ENCODE results near the gene RHBDL1. TPM values are rescaled to one million over a fixed set of nuclear protein-coding genes. Genes with fewer than 3 reads are reported as not detected.
A peak's percentile ranks its signal among the peaks of the same experiment; 100 is the strongest.

Gene RHBDL1
- total and polyA plus RNA-seq, 9 of the 15 experiments (the other 6 are each of a cell fraction or from before 2014, with no cell fraction given) = 0.03 to 5.6 (median 1.3) TPM; not detected in 1

GRCh38 chr16:674968-675883, at the start of gene RHBDL1 (continued):
- TF ChIP-seq ZNF398 (CRISPR knock-in tag; IDR thresholded peaks at IDR 0.05) (no peak), ZNF592 (IDR thresholded peaks at IDR 0.05) (peak; percentile 15; the same call in 1 of the 2 replicates), E2F8 (IDR thresholded peaks at IDR 0.05; ENCODE audit: low read depth, partially characterized antibody) (peak; percentile 49), ZNF609 (CRISPR knock-in tag; IDR thresholded peaks at IDR 0.05; ENCODE audit: borderline replicate concordance) (no peak), E2F6 (IDR thresholded peaks at IDR 0.05; ENCODE audit: borderline replicate concordance in 1 of 2, extremely low read depth in 1 of 2, insufficient read depth in 1 of 2, insufficient read length in 1 of 2, low read depth in 1 of 2, low read length in 1 of 2, poor library complexity in 1 of 2, severe bottlenecking in 1 of 2) (peak in 1 of 2 experiments; percentile 65), SP1 (CRISPR knock-in tag; IDR thresholded peaks at IDR 0.05) (peak; percentile 77), POLR2A (conservative IDR thresholded peaks at IDR 0.05) (peak; percentile 77), KLF13 (tag; IDR thresholded peaks at IDR 0.05; ENCODE audit: borderline replicate concordance, low read depth) (no peak; the same call in 1 of the 2 replicates), RBFOX2 (IDR thresholded peaks at IDR 0.05; ENCODE audit: low read depth, low read length) (peak; percentile 77)

Data from K562 (cell line).